ENCODE data around the gene KBTBD12. TPM values are rescaled to one million over a fixed set of nuclear protein-coding genes. Genes with fewer than 3 reads are reported as not detected.

KBTBD12 gene
- total and polyA plus RNA-seq, 2 of the 13 experiments (the other 11 are each of a cell fraction or from before 2014, with no cell fraction given): not detected

DNA sequence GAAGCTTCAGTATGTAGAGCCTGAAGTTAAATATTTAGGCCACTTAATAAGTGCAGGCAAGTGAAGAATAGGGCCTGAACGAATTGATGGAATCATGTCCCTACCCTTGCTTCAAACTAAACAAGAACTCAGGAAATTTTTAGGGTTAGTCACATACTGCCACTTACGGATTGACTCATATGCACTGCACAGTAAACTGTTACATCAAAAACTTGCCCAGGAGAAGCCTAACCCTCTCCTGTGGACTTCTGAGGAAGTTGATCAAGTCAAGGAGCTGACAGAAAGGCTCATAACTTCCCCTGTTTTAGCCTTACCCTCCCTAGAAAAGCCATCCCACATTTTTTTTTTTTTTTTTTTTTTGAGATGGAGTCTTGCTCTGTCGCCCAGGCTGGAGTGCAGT lies 20.6 kb upstream of the KBTBD12 start:
- Histone ChIP-seq H3K9ac (ENCODE audit: insufficient read depth, low read depth, low read length) (no peak overlapping the region), H3K4me2 (ENCODE audit: low read depth, low read length) (no peak overlapping the region), H3K9me3 (ENCODE audit: low read length) (no peaks in the 10 kb centered on the region), H3K4me3 (replicated peaks in 1 of 3; ENCODE audit: insufficient read depth in 1 of 3, low read depth in 2 of 3, low read length in 3 of 3) (no peak overlapping the region), H3K36me3 (replicated peaks in 1 of 2; ENCODE audit: control insufficient read depth in 1 of 2, insufficient read depth in 2 of 2, low read length in 2 of 2) (no peaks in the 10 kb centered on the region), H2AFZ (ENCODE audit: low read length) (no peak overlapping the region), H3K79me2 (ENCODE audit: insufficient read depth, low read length) (no peaks in the 10 kb centered on the region), H3K4me1 (ENCODE audit: insufficient read depth, low read length) (no peaks in the 10 kb centered on the region), H3K27me3 (ENCODE audit: control insufficient read depth in 1 of 2, insufficient read depth in 2 of 2, low read length in 2 of 2) (peaks cover 0 to 17% of the 10 kb centered on the region in 2 experiments; a peak in 3 of 5 replicates), H4K20me1 (ENCODE audit: insufficient read depth, low read length) (no peaks in the 10 kb centered on the region), H3K27ac (ENCODE audit: extremely low read length, insufficient read depth, low read length) (no peak overlapping the region)
- WGBS (ENCODE audit: low lambda C conversion rate): 37% methylated on average over 3 of the region's 3 CpGs
- in situ Hi-C loops (cut with HindIII; ENCODE audit: extremely low pct_ligation_motif_present, low pct_unique_long_range_greater_than_20kb) (no loop called here), intact Hi-C loops (cut with micrococcal nuclease; ENCODE audit: unreplicated experiment) (no loop called here)
- ChIA-PET CTCF (ENCODE audit: low intra/inter-chr PET ratio, low total read pairs) (no interaction called here), POLR2A (no interaction called here)
- no peak for ATAC-seq
- FAIRE-seq: no peak
- BruUV-seq (replicated peaks): no TSS peak
- TF ChIP-seq ZNF274 (CRISPR knock-in tag; IDR thresholded peaks at IDR 0.05) (no peak), NFYC (CRISPR knock-in tag; IDR thresholded peaks at IDR 0.05) (no peak), HNRNPL (IDR thresholded peaks at IDR 0.05; ENCODE audit: low read depth, low read length) (no peak), ZNF136 (CRISPR knock-in tag; IDR thresholded peaks at IDR 0.05; ENCODE audit: low read depth) (no peak), ZNF674 (CRISPR knock-in tag; IDR thresholded peaks at IDR 0.05; ENCODE audit: low read depth) (no peak), TEAD2 (CRISPR knock-in tag; IDR thresholded peaks at IDR 0.05) (no peak), MYC (CRISPR knock-in tag; IDR thresholded peaks at IDR 0.05; ENCODE audit: borderline replicate concordance) (no peak), ZNF530 (CRISPR knock-in tag; IDR thresholded peaks at IDR 0.05; ENCODE audit: low read depth) (no peak), ZNF816 (CRISPR knock-in tag; IDR thresholded peaks at IDR 0.05; ENCODE audit: borderline replicate concordance) (no peak), GABPA (IDR thresholded peaks at IDR 0.05; ENCODE audit: low read depth, low read length) (no peak), GABPA (CRISPR knock-in tag; IDR thresholded peaks at IDR 0.05; ENCODE audit: low read depth) (no peak)
- TF ChIP-seq, protein P1, sequence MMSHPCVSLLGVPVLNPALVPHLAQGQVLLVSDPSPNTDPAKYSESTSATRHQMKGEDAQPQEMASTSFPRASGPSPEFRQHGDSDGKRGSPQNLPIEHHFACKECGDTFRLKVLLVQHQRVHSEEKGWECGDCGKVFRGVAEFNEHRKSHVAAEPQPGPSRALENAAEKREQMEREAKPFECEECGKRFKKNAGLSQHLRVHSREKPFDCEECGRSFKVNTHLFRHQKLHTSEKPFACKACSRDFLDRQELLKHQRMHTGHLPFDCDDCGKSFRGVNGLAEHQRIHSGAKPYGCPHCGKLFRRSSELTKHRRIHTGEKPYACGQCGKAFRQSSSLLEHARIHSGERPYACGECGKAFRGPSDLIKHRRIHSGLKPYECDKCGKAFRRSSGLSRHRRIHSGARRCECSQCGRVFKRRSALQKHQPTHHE (CRISPR knock-in tag; IDR thresholded peaks at IDR 0.05; ENCODE audit: borderline replicate concordance): no peak
- TF ChIP-seq, protein P2, sequence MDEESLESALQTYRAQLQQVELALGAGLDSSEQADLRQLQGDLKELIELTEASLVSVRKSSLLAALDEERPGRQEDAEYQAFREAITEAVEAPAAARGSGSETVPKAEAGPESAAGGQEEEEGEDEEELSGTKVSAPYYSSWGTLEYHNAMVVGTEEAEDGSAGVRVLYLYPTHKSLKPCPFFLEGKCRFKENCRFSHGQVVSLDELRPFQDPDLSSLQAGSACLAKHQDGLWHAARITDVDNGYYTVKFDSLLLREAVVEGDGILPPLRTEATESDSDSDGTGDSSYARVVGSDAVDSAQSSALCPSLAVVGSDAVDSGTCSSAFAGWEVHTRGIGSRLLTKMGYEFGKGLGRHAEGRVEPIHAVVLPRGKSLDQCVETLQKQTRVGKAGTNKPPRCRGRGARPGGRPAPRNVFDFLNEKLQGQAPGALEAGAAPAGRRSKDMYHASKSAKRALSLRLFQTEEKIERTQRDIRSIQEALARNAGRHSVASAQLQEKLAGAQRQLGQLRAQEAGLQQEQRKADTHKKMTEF (CRISPR knock-in tag; IDR thresholded peaks at IDR 0.05): no peak
- TF ChIP-seq, protein P3, sequence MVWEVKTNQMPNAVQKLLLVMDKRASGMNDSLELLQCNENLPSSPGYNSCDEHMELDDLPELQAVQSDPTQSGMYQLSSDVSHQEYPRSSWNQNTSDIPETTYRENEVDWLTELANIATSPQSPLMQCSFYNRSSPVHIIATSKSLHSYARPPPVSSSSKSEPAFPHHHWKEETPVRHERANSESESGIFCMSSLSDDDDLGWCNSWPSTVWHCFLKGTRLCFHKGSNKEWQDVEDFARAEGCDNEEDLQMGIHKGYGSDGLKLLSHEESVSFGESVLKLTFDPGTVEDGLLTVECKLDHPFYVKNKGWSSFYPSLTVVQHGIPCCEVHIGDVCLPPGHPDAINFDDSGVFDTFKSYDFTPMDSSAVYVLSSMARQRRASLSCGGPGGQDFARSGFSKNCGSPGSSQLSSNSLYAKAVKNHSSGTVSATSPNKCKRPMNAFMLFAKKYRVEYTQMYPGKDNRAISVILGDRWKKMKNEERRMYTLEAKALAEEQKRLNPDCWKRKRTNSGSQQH (CRISPR knock-in tag; IDR thresholded peaks at IDR 0.05; ENCODE audit: low read depth): no peak
- TF ChIP-seq, protein P4, sequence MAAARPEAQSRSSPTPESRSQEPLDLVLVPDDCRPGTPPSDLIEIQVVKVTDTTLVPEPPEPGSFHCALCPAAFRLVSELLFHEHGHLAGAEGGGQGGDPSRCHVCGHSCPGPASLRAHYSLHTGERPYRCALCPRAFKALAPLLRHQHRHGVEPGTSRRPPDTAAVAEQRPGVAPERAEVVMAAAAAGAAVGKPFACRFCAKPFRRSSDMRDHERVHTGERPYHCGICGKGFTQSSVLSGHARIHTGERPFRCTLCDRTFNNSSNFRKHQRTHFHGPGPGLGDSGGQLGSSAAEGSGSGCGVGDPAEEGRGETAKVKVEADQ (CRISPR knock-in tag; IDR thresholded peaks at IDR 0.05; ENCODE audit: borderline replicate concordance): no peak
- TF ChIP-seq, protein P5, sequence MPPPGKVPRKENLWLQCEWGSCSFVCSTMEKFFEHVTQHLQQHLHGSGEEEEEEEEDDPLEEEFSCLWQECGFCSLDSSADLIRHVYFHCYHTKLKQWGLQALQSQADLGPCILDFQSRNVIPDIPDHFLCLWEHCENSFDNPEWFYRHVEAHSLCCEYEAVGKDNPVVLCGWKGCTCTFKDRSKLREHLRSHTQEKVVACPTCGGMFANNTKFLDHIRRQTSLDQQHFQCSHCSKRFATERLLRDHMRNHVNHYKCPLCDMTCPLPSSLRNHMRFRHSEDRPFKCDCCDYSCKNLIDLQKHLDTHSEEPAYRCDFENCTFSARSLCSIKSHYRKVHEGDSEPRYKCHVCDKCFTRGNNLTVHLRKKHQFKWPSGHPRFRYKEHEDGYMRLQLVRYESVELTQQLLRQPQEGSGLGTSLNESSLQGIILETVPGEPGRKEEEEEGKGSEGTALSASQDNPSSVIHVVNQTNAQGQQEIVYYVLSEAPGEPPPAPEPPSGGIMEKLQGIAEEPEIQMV (CRISPR knock-in tag; IDR thresholded peaks at IDR 0.05; ENCODE audit: low read depth): no peak
- no peak for DNase-seq (ENCODE audit: low spot score)

Measured in HepG2 (cell line).